GM19025 (cell line): ENCODE results near the gene RPL10.
"Not testable (repeated sequence)": the region's sequence is repeated elsewhere in the genome, so short reads cannot be mapped to it uniquely, and the experiment has no call there.

ENCODE experiments used
- ATAC-seq: cut with Tn5 transposase; IDR thresholded peaks from one replicate; pipeline ENCODE4 v1.9.1; 2021; ENCODE audit warnings: mild to moderate bottlenecking, low read depth, moderate library complexity; ENCODE audit not compliant: unreplicated experiment

RPL10 gene

DNA sequence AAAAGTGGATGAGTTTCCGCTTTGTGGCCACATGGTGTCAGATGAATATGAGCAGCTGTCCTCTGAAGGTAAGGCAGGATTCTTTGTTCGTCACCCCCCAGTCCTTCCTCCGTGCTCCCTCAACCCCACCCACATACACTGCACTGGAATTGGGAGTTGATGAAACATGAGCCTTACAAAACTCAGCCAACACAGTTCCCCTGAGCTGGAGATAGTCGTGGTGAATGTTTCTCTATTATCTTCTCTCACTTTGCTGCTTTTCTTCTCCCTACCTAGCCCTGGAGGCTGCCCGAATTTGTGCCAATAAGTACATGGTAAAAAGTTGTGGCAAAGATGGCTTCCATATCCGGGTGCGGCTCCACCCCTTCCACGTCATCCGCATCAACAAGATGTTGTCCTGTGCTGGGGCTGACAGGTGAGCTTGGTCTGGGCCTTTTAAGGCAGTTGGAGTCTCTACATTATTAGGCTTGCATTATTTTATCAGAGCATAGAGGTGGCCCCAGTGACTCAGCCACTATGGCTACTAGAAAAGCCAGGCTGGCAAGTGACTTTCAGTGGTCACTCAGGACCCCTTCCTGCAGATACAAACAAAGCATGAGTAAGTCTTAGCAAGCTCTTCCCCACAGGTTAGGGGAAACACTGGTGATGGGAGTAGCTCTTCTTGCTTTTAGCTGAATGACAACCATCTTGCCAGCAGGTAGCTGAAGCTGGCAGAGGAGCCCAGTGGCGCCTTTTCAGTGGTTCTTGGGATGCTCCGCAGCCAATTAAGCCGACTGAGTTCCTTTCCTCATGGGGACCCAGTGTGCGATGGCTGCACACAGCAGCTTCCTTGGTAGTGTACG lies 1.6 kb downstream of the RPL10 start:
- no peak for ATAC-seq

DNA sequence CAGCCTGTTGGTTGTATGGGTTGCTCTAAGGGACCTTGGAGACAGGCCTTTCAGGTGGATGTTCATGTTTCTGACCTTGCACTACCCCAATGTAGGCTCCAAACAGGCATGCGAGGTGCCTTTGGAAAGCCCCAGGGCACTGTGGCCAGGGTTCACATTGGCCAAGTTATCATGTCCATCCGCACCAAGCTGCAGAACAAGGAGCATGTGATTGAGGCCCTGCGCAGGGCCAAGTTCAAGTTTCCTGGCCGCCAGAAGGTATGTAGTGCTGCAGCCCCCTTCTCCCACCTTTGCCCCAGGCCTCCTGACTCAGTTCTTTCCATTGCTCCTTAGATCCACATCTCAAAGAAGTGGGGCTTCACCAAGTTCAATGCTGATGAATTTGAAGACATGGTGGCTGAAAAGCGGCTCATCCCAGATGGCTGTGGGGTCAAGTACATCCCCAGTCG lies 2.2 kb downstream of the RPL10 start:
- ATAC-seq: not testable (repeated sequence)

DNA sequence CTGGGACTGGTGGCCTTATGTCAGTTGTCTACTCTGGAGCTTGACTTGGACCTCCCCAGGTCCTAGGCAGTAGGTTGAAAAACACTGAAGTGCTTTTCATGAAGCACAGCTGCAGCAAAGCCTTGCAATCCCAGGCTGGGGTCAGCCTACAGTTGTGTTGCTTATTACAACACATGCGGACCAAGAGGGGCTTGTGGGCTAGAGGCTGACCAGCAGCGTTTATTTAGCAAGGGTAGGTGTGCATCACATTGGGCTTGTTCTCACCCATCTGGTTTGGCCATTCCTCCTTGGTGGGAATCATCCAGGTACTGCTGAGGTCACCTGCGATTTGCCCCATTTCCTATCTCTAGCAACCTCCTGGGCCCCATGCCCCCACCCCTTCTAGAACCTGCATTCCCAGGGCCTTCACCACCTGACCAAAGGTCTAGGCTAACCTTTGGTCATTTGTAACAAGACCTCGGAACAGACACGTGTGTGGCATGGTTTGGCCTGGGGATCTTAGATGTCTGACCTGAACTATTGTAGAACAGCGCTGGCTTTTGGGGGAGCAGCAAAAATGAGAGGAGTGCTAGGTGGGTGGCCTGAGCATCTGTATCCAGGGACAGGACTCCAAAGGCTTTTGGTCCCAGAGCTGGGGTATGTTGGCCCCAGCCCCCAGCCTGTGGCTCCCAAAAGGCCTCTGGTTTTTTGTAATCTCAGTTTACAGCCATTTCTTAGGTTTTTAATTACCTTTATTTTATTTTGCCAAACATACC lies 3.0 kb downstream of the RPL10 start:
- ATAC-seq: no peak

DNA sequence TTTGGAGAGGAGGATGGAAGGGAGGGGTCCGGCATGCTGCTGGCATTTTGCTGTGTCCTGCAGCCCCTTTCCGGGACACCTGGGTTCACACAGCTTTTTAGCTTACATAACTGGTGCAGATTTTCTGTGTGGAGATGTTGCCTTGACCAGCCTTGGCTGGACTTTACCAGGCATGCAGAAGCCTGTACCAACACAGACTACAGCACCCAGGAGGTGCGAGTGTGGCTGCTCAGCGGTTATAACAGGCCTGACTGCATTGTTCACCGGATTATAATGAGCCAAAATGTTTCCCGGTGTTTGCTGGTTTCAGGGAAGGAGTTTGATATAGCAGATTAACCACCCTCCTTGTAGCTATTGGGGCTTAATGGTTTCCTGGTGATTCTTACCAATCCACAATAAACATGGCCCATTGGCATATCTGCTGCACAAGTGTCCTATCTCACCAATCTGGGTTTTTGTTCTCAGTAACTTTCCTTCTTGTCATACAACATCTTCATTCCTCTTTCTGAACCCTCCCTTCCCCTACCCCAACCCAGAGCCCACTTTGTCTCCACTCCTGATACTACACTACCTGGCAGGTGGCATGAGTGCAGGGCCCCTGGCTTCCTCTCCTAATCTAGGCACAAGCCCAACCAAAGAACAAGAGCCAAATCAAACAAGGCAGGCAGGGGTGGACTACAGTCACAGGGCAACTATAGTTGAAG lies 3.9 kb downstream of the RPL10 start:
- no peak for ATAC-seq

DNA sequence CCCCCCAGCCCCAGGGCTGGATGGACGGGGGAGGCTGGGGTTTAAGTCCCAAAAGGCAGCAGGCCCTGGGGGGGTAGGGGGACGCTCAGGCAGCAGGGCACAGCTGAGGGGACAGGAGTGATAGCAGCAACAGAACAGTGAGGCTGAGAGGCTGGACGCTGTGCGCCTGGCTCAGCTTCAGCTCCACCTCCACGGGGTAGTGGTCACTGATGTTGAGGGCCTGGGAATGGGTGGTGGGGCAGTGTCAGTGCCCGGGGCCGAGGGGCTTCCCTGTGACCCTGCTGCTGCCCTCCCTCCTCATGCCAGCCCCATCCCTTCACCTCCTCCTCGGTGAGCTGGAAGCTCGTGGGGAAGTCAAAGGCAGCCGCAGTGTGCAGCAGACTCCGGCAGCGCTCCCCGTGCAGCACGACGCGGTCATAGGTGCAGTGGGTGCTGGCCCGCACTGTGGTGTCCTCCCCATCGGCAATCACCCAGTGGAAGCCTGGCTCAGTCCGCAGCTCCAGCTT lies 4.5 kb downstream of the RPL10 start:
- no peak for ATAC-seq

DNA sequence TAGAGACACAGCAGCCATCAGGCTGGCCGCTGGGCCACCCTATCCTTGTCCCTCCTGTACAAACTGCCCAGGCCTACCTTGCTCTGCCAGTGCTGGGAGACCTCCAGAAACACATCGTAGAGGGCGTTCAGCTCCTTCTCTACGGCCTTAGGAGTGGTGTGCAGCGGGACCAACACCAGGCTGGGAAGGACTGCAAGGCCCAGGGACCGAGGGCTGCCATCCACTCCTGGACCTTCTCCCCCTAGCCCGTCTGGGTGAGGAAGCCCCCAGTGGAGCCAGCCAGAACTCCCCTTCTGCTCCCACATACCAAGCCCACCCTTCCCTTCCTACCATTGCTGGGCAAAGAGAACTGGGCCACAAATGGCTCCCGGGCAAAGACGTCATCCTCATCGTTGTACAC lies 5.0 kb downstream of the RPL10 start:
- ATAC-seq: no peak

DNA sequence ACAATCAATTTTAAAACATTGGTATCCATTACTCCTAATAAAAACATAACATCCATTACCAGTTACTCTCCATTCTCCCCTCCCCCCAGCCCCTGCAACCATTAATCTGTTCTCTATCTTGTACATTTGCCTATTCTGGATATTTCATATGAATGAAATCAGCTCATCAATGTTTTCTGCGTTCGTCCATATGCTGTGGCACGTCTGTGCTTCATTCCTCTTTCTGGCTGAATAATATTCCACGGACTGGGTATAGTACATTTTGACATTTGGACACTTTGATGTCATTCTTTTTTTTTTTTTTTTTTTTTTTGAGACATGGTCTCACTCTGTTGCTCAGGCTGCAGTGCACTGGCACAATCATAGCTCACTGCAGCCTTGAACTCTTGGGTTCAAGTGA lies 5.7 kb downstream of the RPL10 start:
- ATAC-seq: no peak

DNA sequence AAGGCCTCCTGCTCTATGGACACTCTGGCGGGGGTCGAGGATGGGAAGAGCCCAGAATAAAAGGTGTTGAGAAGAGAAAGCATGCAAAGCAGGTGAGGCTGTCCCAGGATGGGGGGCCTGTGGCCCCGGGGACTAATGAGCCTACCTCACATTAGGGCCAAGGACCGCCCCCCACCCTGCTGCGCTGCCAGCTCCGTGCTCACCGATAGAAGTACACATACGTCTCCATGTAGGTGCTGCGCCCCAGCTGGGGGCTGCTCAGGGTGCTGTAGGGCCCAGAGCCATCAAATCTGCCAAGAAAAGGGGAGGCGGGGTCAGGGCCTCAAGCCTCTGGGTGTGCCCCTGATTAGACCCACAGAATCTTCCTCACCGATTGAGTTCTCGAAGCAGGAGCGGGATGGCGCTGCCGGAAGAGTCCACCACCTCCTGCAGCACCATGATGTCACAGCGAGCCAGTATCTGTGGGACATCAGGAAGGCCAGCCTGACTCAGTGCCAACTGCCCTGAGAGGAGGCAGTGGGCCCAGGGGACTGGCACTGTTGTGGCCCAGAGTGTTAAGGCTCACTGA lies 6.5 kb downstream of the RPL10 start:
- no peak for ATAC-seq

DNA sequence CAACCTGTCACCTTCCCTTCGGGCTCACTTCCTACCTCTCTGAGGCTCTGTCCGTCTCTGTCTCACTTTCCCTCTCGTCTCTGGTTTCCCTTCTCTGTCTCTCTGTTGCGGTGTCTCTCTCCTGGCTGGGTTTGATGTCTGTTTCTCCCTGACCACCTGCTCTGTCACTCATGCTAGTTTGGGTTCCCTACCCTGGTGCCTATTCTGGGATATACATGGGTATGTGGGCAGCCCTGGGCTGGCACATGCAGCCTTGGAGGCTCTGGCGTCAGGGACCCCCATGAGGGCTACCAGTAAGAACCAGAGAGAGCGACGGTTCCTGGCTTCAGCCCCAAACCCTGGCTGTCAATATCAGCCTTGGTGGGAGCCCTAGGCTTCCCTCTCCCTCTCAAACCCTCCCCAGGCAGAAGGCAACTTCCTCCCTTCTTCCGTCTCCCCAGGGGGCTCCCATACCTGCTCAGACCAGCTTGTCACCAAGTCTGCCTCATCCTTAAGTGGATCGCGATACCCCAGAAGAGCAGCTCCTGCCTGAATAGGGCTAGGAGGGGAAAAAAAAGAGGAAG lies 10.6 kb downstream of the RPL10 start:
- no peak for ATAC-seq

DNA sequence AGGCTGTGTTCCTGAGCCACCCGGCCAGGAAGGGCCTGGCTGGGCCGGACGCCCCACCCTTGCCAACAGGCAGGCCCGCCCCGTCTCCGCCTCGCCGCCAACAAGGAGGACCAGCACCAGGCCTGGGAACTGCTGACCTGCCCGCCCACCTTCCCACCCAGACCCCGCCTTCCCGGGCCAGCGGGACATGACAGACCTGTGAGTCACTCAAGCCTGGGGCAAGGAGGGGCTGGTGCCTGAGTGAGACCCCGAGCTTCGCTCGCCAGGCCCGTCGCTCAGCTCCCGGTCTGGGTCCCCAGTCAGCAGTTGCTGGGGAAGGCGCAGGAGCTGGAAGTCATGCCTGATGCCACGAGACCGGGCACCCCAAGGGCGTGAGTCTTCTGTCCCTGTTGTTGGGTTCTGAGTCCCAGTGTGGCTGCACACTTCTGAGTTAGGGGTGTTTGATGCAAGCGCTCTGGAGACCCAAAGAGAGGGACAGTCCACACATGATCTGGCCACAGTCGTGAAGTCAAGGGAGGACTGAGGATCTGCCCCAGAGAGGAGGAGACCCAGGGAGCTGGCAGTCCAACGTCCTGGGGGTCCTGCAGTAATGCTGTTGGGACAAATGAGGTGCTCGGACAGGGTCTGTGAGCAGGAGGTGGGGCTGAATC lies 11.2 kb downstream of the RPL10 start, which contains the start of gene DNASE1L1:
Gene DNASE1L1, minus strand, starts transcription at position 33 of the 650 bp plus-strand sequence. CDS start 3,686 bp downstream, outside the sequence.
- ATAC-seq: no peak

DNA sequence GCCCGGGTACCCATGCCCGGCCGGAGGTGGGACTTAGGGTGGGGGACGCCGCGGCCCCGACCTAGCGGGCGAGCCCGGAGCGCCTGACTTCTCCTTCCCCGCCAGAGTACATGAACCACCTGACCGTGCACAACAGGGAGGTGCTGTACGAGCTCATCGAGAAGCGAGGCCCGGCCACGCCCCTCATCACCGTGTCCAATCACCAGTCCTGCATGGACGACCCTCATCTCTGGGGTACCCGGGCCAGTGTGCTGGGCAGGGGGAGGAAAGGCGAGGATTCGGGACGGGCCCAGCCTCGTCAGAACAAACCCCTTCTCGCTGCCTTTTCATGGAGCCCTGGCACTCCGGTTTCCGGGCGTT lies 13.8 kb downstream of the RPL10 start:
- peak; percentile 53 for ATAC-seq

DNA sequence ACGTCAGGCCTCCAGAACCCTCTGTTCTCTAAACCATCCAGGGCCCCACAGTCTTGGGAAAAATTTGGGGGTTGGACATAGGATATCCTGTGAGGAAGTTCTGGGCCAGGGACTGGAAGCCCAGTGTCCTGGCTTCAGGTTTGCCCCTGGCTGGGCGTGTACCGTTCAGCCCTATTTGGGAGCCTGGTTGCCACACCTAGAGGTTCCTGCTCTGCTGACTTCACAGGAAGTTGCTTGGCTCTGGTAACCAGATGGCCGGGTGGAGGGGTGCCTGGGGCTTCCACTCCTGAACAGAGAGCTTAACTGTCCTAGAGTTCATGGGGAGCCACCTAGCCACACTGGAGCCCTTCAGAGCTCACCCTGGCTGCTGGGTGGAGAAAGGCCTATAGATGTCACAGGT lies 14.3 kb downstream of the RPL10 start:
- no peak for ATAC-seq

DNA sequence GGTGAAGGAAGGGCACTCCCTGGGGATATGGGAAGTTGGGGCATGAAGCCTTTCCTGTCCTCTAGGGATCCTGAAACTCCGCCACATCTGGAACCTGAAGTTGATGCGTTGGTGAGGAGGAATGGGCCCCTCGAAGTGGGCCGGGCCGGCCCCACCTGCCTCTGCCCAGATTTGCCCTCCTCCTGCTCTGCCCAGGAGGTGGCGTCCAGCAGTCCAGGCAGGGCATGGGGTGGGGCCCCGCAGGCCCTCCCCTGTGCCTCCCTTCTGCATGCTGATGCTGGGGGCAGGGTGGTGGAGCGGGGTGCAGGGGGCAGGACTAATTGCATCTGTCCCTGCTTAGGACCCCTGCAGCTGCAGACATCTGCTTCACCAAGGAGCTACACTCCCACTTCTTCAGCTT lies 15.0 kb downstream of the RPL10 start:
- no peak for ATAC-seq

DNA sequence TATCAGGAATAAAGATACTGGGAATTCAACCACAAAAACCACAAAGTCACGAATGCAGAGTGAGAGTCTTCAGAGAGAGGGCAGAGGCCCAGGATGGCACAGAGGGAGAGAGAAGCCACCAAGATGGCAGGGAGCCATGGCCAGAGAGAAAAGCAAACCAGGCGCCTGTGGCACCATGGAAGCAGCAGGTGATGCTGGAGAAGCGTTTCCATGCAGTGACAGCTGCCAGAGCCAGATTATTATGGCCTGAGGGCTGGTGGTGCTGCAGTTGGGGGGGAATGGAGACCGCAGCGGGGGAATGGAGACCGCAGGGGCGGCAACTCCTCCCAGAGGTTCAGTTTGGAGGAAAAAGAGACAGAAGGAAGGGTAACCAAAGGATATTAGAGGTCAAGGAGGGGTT lies 19.0 kb downstream of the RPL10 start:
- no peak for ATAC-seq

DNA sequence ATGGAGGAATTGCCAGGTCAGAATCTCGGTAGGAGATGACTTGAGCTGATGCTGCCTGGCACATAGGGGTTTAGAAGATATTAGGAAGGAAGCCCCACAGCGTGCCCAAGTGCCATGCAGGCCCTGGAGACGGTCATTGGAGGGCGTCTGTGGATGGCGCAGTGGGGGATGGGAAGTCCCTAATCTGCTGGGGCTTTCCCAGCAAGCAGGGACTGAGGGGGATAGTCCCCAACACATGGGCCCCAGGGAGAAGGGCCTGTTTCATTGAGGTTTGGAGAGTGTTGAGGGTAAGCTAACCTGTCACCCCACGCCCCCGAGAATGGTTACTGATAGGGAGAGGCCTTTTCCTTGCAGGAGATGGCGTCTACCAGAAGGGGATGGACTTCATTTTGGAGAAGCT lies 21.0 kb downstream of the RPL10 start:
- ATAC-seq: no peak

DNA sequence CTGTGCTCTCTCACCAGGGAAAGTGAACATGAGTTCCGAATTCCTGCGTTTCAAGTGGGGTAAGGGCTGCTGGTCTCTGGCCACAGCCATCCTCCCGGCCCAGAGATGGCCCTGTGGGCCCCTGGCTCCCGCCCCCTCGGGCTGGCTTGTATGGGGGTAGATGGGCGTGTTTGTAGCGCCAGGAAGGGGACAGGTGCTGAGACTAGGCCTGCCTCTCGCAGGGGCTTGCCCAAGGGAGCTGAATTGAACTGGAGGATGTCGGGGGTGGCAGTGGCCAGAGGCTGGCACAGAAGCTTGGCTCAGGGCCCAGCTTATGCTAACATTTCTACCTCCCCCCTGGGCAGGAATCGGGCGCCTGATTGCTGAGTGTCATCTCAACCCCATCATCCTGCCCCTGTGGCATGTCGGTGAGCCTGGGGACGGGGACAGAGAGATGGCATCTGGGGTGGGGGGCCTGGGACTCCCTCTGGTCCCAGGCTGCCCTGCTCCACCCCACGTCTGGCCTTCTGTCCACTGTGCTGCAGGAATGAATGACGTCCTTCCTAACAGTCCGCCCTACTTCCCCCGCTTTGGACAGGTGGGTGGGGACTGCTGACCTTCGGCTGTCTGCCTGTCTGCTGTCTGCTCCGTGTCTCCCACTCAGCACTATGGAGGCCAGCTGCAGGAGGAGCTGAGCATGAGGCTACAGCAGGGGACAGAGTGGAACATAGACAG lies 21.7 kb downstream of the RPL10 start:
- no peak for ATAC-seq

DNA sequence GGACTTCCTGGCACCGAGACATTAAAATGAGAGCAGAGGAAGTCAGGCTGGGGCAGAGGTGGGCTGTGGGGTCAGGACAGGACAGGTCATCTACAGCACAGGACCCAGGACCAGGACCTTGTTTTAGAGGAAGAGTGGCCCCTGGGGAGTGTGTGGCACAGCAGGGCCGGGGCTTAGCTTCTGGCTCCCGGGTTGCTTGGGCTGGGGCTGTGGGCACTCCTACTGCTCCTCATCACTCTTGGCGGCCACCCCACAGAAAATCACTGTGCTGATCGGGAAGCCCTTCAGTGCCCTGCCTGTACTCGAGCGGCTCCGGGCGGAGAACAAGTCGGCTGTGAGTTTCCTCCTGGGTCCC lies 22.2 kb downstream of the RPL10 start:
- ATAC-seq: no peak

DNA sequence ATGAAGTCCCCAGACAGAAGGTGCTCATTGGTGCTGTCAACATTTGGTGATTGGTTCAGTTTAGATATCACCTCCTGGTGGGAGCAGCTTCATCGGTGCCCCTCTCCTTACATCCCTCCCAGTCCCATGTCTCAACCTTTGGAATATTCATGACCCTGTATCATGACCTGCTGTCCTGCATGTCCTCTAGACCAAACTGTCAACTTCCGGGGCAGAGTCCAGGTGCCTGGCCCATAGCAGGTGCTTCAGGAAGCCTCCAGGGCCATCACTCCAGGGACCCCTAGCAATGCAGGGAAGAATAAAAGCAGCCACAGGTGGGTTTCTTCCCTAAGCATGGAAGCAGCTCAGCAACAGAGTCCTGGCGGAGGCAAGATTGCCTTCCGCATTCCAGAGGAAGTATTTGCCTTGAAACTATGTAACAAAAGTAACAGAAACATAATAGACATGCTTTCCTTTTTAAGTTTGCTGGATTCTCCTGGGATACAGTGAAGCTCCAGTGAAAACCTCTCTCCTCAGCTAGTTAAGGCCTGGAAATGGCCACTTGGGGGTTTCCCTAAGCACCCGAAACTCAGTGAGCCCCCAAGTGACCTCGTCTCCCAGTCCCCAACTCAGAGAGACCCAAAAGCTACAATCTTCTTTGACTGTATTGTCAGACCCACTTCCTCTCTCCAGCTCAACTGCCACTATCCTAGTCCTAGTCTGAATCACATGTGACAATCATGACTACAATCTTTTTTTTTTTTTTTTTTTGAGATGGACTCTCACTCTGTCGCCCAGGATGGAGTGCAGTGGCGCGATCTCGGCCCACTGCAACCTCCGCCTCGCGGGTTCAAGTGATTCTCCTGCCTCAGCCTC lies 29.0 kb downstream of the RPL10 start:
- ATAC-seq: no peak
